Prostate gland (tissue), 2 donors: ENCODE measurements around the gene CPSF3.

Experiments
- POLR2A ChIP-seq: fragments of 450-650 bp; IDR thresholded peaks from one replicate; pipeline ENCODE4 v1.6.1; 2016; ENCODE audit warnings: antibody characterized with exemption, mild to moderate bottlenecking
- TF ChIP-seq, protein P1 (sequence below), 4 experiments: fragments of 200-600 bp in 2 of 4; fragments of 450-650 bp in 2 of 4; sonication (generic) in 2 of 4; IDR thresholded peaks; 1 replicate in 3 of 4; 2 replicates in 1 of 4; pipeline ENCODE4 v1.5.1; 2016 to 2019; ENCODE audit warnings: antibody characterized with exemption in 4 of 4, mild to moderate bottlenecking in 2 of 4, moderate library complexity in 2 of 4

DNA sequence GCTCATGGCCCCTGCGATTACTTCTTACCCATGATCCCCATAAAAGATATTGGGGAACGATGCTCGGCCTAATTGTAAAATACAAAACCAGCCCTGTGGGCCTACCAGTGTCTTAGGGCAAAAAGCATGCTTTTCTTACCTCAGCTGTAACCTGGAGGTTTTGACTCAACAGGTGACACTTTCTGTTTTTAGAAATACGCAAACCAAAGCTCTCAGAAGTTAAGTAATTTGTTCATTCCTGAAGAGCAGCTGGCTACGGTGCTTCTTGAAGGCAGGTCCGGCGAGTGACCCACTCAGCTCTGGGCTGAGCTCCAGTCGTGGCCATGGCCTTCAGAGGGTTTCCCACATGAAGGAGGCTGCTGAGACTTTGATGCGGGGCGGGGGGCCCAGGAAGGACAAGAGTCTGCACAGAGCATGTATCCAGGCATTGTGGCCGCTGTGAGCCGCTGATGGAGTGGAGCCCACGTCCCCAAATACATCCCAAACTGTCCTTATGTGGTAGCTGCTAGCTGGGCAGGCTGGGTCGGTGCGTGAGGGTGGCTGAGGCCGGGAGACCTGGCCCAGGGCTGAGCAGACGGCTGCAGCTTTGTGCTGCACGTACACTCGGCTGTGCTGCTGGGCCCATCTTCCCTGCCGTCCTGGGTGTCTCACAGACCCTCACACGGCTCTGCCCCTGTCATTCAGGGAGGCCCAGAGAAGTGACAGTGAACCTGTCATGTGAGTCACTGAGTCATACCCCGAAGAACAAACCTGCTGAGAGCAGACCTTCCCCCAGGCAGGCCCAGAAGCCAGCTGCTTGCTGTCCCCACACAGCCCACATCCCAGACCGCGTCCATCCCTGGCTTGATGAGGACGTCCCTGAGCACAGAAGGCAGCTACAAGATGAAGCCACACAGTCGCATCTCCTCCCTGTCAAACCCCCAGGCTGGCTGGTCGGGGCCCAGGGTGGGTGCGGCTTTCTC lies 34.2 kb upstream of the CPSF3 start:
- TF ChIP-seq, protein P1, sequence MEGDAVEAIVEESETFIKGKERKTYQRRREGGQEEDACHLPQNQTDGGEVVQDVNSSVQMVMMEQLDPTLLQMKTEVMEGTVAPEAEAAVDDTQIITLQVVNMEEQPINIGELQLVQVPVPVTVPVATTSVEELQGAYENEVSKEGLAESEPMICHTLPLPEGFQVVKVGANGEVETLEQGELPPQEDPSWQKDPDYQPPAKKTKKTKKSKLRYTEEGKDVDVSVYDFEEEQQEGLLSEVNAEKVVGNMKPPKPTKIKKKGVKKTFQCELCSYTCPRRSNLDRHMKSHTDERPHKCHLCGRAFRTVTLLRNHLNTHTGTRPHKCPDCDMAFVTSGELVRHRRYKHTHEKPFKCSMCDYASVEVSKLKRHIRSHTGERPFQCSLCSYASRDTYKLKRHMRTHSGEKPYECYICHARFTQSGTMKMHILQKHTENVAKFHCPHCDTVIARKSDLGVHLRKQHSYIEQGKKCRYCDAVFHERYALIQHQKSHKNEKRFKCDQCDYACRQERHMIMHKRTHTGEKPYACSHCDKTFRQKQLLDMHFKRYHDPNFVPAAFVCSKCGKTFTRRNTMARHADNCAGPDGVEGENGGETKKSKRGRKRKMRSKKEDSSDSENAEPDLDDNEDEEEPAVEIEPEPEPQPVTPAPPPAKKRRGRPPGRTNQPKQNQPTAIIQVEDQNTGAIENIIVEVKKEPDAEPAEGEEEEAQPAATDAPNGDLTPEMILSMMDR (IDR thresholded peaks at IDR 0.05): no peak
- no peak for TF ChIP-seq POLR2A
